Measurements from ENCODE around the gene IL17B.

The IL17B gene, protein sequence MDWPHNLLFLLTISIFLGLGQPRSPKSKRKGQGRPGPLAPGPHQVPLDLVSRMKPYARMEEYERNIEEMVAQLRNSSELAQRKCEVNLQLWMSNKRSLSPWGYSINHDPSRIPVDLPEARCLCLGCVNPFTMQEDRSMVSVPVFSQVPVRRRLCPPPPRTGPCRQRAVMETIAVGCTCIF
- 0 reads per million in 3 donors for total RNA-seq

DNA sequence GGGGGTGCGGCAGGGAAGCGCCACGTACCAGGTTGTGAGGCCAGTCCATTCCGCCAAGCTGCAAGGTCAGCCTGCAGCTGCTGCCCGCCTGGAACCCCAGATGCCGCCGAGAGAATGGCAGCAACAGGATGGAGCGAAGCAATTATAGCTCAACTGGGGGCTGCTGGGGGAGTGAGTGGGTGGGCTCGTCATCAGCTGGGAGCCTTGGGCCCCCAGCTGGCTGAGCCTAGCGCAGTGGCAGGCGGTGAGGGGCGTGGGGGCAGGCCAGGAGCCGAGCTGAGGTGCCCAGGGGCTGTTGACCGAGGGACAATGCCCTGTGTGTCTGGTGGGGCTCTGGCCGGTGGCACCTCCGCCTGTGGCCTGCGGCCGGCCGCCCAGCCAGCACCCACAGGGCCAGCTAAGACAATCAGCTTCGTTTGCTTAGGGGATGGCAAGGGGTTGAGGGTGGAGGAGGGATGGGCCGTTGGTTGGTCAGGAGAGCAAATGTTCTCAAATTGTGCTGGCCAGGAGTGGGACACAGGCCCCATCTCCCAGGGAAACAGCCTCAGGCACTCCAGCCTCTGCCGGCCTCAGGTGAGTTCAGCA lies at the start of gene IL17B:
Gene IL17B (minus strand): TSS at position 116 of the 585 bp plus-strand sequence. CDS start 67 bp downstream, at position 49.
- Histone ChIP-seq H3K27me3 (replicated peaks; ENCODE audit: control insufficient read depth, insufficient read depth, low read length, poor library complexity, severe bottlenecking) (no peaks in the 10 kb centered on the region), H3K9me3 (ENCODE audit: control insufficient read depth, low read length) (no peaks in the 10 kb centered on the region), H3K4me1 (ENCODE audit: control insufficient read depth, insufficient read depth, low read length, poor library complexity, severe bottlenecking) (no peaks in the 10 kb centered on the region), H3K4me3 (ENCODE audit: insufficient read depth, low read depth, low read length, poor library complexity, severe bottlenecking) (no peak within 1 kb of the TSS), H3K36me3 (ENCODE audit: control insufficient read depth, insufficient read depth, low read length) (no peaks in the 10 kb centered on the region), H3K27ac (ENCODE audit: insufficient read depth, low read length, poor library complexity, severe bottlenecking) (no peak within 1 kb of the TSS)
- no peak for DNase-seq

DNA sequence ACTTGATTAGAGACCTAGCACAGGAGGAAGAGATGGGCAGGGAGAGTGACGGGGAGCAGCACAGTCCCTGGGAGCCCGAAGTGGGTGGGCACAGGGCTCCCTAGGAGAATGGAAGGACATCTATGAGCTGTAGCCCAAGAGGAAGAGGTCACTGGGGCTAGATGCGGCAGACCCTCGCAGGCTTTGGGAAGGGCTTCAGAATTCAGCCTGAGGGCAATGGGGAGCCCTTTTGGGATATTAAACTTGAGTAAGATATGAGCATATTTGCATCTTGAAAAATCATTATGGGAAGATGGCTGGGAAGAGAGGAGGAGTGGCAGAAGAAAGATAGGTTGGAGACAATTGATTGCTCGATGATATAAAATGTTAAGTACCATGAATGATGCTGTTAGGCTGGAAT lies 48.9 kb upstream of the IL17B start:
- no peak overlapping the region for H3K27ac ChIP-seq (ENCODE audit: insufficient read depth, low read length, poor library complexity, severe bottlenecking)
- H3K4me1 ChIP-seq (ENCODE audit: control insufficient read depth, insufficient read depth, low read length, poor library complexity, severe bottlenecking): no peaks in the 10 kb centered on the region
- H3K4me3 ChIP-seq (ENCODE audit: insufficient read depth, low read depth, low read length, poor library complexity, severe bottlenecking): no peak overlapping the region
- H3K36me3 ChIP-seq (ENCODE audit: control insufficient read depth, insufficient read depth, low read length): no peaks in the 10 kb centered on the region
- H3K9me3 ChIP-seq (ENCODE audit: control insufficient read depth, low read length): no peaks in the 10 kb centered on the region
- no peak for DNase-seq
- no peaks in the 10 kb centered on the region for H3K27me3 ChIP-seq (replicated peaks; ENCODE audit: control insufficient read depth, insufficient read depth, low read length, poor library complexity, severe bottlenecking)

DNA sequence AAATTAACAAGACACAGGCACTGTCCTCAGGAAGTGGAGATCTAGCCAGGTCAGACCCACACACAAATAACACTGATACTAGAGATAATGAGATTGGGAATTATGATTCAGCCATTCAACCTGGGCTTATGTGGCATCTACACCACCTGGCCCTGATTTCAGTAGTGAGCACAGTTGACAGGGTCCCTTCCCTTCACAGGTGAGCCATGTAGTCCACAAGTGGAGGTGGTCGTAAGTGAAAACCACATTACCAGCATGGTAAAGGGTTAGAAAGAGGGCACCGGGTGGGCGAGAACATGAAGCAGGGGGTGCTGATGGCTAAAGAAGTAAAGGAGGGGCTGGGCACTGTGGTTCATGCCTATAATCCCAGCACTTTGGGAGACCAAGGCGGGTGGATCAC lies 48.3 kb upstream of the IL17B start:
- no peaks in the 10 kb centered on the region for H3K27me3 ChIP-seq (replicated peaks; ENCODE audit: control insufficient read depth, insufficient read depth, low read length, poor library complexity, severe bottlenecking)

DNA sequence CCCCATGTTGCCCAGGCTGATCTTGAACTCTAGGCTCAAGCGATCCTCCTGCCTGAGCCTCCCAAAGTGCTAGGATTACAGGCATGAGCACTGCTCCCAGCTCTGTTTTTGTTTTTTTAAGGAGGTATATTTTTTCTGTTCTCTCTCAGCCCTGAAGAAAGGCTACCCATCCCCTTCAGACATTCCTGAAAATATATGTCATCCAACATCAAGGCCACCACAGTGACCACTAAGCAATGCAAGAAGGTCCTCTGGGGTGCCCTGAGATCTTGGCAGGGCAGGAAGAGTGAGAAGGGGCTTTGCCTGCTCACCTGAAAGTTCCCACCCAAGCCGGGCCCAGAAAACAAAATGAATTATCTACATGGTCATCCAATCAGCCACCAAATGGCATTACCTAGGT lies 47.8 kb upstream of the IL17B start:
- H3K9me3 ChIP-seq (ENCODE audit: control insufficient read depth, low read length): no peaks in the 10 kb centered on the region
- H3K36me3 ChIP-seq (ENCODE audit: control insufficient read depth, insufficient read depth, low read length): no peaks in the 10 kb centered on the region
- DNase-seq: no peak
- no peak overlapping the region for H3K4me3 ChIP-seq (ENCODE audit: insufficient read depth, low read depth, low read length, poor library complexity, severe bottlenecking)
- no peaks in the 10 kb centered on the region for H3K4me1 ChIP-seq (ENCODE audit: control insufficient read depth, insufficient read depth, low read length, poor library complexity, severe bottlenecking)
- H3K27me3 ChIP-seq (replicated peaks; ENCODE audit: control insufficient read depth, insufficient read depth, low read length, poor library complexity, severe bottlenecking): no peaks in the 10 kb centered on the region
- H3K27ac ChIP-seq (ENCODE audit: insufficient read depth, low read length, poor library complexity, severe bottlenecking): no peak overlapping the region

More for the DNA sequence above, 48.3 kb upstream of the IL17B start:
- no peak overlapping the region for H3K27ac ChIP-seq (ENCODE audit: insufficient read depth, low read length, poor library complexity, severe bottlenecking)
- no peak overlapping the region for H3K4me3 ChIP-seq (ENCODE audit: insufficient read depth, low read depth, low read length, poor library complexity, severe bottlenecking)
- no peaks in the 10 kb centered on the region for H3K4me1 ChIP-seq (ENCODE audit: control insufficient read depth, insufficient read depth, low read length, poor library complexity, severe bottlenecking)
- no peaks in the 10 kb centered on the region for H3K36me3 ChIP-seq (ENCODE audit: control insufficient read depth, insufficient read depth, low read length)
- no peak for DNase-seq
- H3K9me3 ChIP-seq (ENCODE audit: control insufficient read depth, low read length): no peaks in the 10 kb centered on the region

DNA sequence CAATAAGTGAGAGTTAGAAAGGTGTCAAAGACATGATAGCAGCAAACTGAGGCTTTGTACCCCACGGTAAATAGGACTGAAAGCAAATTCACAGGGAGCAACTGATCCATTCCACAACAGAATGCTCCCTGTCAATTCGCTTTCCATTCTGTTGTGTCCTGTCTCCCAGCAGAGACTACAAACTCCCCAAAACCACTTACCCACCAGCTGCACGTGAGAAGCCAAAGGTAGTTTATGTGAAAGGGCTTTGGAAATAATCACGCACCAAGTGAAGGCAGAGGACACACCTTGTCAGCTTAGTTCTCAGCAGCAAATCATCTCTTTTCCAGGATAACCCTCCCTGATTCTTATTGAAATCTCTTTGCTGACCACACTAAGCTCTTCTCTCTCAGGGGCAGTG lies 46.6 kb upstream of the IL17B start:
- H3K4me3 ChIP-seq (ENCODE audit: insufficient read depth, low read depth, low read length, poor library complexity, severe bottlenecking): no peak overlapping the region
- no peak for DNase-seq
- H3K36me3 ChIP-seq (ENCODE audit: control insufficient read depth, insufficient read depth, low read length): no peaks in the 10 kb centered on the region
- H3K4me1 ChIP-seq (ENCODE audit: control insufficient read depth, insufficient read depth, low read length, poor library complexity, severe bottlenecking): no peaks in the 10 kb centered on the region
- no peak overlapping the region for H3K27ac ChIP-seq (ENCODE audit: insufficient read depth, low read length, poor library complexity, severe bottlenecking)
- H3K9me3 ChIP-seq (ENCODE audit: control insufficient read depth, low read length): no peaks in the 10 kb centered on the region
- no peaks in the 10 kb centered on the region for H3K27me3 ChIP-seq (replicated peaks; ENCODE audit: control insufficient read depth, insufficient read depth, low read length, poor library complexity, severe bottlenecking)

DNA sequence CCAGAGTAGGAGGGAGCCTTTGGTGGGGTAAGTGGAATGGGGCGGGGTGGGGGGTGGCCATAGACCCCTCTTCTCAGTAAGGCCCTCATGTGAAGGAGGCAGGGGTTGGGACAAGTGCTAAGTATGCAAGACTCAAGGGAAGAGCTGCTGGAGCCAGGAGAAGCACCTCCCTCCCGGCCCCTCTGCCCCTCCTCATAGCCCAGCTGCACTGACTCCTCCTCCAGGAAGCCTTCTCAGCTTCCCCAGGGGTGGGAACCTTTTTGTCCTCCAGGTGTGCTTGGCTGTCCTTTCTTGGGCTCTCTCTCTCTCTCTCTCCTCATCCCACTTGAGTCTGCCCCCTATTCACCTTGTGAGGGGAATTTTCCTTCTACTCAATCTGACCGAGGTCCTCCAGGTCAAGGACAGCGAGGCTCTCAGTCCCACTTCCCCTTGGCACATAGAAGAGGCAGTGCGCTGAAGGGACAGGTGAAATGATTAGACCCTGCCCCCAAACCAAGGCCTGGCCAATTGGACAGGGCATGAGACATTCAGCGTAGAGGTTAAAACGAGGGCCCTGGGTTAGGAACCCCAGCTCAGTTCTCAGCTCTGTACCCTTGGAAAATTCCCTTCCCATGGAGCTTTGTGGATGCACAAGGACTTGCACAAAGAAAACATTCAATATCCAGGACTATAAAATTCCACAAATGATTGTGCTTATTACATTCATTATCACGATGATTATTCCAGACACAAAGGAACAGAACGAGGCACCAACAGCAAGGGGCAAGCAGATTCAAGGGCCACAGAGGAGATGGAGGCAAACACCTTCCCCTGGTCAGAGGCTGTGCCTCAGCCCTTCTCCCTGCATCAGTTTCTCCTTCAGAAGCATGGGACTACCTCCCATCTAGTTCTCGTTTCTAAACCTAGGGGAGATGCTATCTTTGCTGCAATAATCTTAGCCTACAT lies 45.6 kb upstream of the IL17B start:
- Histone ChIP-seq H3K36me3 (ENCODE audit: control insufficient read depth, insufficient read depth, low read length) (no peaks in the 10 kb centered on the region), H3K27ac (ENCODE audit: insufficient read depth, low read length, poor library complexity, severe bottlenecking) (no peak overlapping the region), H3K4me1 (ENCODE audit: control insufficient read depth, insufficient read depth, low read length, poor library complexity, severe bottlenecking) (no peaks in the 10 kb centered on the region), H3K27me3 (replicated peaks; ENCODE audit: control insufficient read depth, insufficient read depth, low read length, poor library complexity, severe bottlenecking) (no peaks in the 10 kb centered on the region), H3K9me3 (ENCODE audit: control insufficient read depth, low read length) (no peaks in the 10 kb centered on the region), H3K4me3 (ENCODE audit: insufficient read depth, low read depth, low read length, poor library complexity, severe bottlenecking) (no peak overlapping the region)
- DNase-seq: no peak

DNA sequence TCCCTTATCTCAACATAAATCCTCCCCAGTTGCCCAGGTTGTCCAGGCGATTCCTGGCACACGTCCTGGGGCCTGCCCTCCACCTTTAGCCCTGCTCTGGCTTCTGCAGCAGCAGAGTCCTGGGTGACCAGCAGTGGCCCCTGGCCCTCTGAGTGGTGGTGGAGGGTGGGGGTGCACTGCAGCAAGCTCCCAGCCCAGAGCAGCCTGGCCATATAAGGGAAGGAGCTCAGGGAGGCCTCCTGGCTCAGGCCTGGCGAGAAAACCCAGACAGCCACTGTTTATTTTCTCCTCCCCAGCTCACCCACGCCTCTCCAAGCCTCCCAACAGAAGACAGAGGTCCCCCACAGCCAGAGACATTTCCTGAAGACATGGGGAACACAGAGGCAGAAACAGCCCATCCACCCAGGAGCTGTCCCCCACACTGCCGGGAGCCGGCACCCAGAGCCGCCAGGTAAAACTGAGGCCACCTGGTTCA lies 44.7 kb upstream of the IL17B start:
- no peaks in the 10 kb centered on the region for H3K27me3 ChIP-seq (replicated peaks; ENCODE audit: control insufficient read depth, insufficient read depth, low read length, poor library complexity, severe bottlenecking)
- no peak overlapping the region for H3K4me3 ChIP-seq (ENCODE audit: insufficient read depth, low read depth, low read length, poor library complexity, severe bottlenecking)
- DNase-seq: no peak
- no peaks in the 10 kb centered on the region for H3K36me3 ChIP-seq (ENCODE audit: control insufficient read depth, insufficient read depth, low read length)
- H3K27ac ChIP-seq (ENCODE audit: insufficient read depth, low read length, poor library complexity, severe bottlenecking): no peak overlapping the region
- no peaks in the 10 kb centered on the region for H3K4me1 ChIP-seq (ENCODE audit: control insufficient read depth, insufficient read depth, low read length, poor library complexity, severe bottlenecking)
- no peaks in the 10 kb centered on the region for H3K9me3 ChIP-seq (ENCODE audit: control insufficient read depth, low read length)

DNA sequence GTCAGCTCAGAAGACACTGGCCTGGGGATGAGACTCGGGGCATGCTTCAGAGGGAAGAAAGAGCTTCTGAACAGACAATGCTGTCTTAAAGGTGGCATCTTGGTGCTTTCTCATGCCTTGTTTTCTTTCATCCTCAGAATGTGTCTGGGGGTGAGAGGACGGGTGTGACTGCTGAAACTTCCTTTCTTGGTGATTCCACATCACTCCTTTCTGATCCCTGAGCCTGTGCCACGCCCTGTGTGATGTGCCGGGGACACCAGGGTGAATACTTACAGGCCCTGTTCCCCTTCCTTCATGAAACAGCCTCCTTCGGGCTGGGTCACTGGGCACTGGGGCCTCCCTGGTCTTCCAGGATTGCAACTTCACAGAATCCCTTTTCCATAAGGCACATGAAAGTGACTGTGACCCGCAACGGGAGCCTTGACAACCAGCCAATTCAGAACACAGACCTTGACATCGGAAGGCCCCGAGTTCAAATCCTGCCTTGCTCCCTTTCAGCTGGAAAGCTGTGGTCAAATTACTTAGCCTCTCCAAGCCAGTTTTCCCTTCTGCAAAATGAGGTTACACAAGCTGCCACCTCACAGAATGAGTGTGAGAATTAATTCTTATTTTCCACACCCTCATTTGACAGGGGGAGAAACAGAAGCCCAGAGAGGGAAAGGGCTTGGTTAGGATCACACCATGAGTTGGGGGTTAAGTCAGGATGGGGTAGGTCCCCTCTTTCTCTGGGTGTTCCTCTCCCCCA lies 44.1 kb upstream of the IL17B start:
- Histone ChIP-seq H3K4me3 (ENCODE audit: insufficient read depth, low read depth, low read length, poor library complexity, severe bottlenecking) (no peak overlapping the region), H3K9me3 (ENCODE audit: control insufficient read depth, low read length) (no peaks in the 10 kb centered on the region), H3K27ac (ENCODE audit: insufficient read depth, low read length, poor library complexity, severe bottlenecking) (no peak overlapping the region), H3K27me3 (replicated peaks; ENCODE audit: control insufficient read depth, insufficient read depth, low read length, poor library complexity, severe bottlenecking) (no peaks in the 10 kb centered on the region), H3K4me1 (ENCODE audit: control insufficient read depth, insufficient read depth, low read length, poor library complexity, severe bottlenecking) (no peaks in the 10 kb centered on the region), H3K36me3 (ENCODE audit: control insufficient read depth, insufficient read depth, low read length) (no peaks in the 10 kb centered on the region)
- DNase-seq: no peak

DNA sequence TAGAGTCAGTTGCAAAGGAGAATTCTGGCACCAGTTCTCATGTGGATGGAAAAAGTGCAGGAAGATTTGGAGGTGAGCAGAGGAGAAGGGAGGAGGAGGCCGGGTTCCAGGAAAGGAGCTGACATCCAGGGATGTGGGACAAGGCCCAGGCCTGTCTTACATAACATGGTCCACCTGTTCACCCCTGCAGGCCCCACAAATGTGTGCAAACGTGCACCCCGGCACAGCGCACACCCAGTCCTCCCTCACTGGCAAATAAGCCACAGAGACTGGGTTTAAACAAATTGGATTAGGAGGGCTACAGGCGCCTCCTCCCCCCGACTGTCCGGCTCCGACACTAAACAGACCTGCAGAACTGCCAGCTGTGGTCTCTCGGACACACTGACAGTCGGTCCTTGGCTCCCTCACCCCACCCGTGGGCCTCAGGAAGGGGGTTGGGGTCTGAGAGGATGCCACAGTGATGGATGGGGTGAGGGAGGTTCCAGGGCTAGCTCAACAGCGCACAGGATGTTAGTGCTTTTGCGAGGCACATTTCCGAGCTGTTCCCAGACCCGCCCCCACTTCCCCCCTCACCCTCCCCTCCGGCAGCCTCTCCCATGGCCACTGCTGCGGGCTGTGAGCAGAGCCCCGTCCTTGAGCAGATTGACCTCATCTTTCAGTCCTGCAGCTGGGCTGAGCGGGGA lies 43.4 kb upstream of the IL17B start:
- Histone ChIP-seq H3K27me3 (replicated peaks; ENCODE audit: control insufficient read depth, insufficient read depth, low read length, poor library complexity, severe bottlenecking) (no peaks in the 10 kb centered on the region), H3K36me3 (ENCODE audit: control insufficient read depth, insufficient read depth, low read length) (no peaks in the 10 kb centered on the region), H3K27ac (ENCODE audit: insufficient read depth, low read length, poor library complexity, severe bottlenecking) (no peak overlapping the region), H3K9me3 (ENCODE audit: control insufficient read depth, low read length) (no peaks in the 10 kb centered on the region), H3K4me3 (ENCODE audit: insufficient read depth, low read depth, low read length, poor library complexity, severe bottlenecking) (no peak overlapping the region), H3K4me1 (ENCODE audit: control insufficient read depth, insufficient read depth, low read length, poor library complexity, severe bottlenecking) (no peaks in the 10 kb centered on the region)
- DNase-seq: no peak

All from effector memory CD4-positive, alpha-beta T cell (primary cell).